GM12865 (cell line): ENCODE data around the gene MLH1.

Source experiments
- DNase-seq: peaks from one replicate; pipeline ENCODE4 v3.0.0; 2010; ENCODE audit warnings: low read depth
- H3K4me3 ChIP-seq: 2 replicates; pipeline ENCODE4 v1.5.1; 2011; ENCODE audit warnings: mild to moderate bottlenecking, low read depth, low read length, control low read depth
- TF ChIP-seq, protein P1 (sequence below): IDR thresholded peaks from 2 replicates; pipeline ENCODE4 v1.5.1; 2011; ENCODE audit warnings: low read length, control low read depth, low read depth, inconsistent platforms; ENCODE audit not compliant: insufficient read depth; ENCODE audit errors: missing control alignments

Gene MLH1

DNA sequence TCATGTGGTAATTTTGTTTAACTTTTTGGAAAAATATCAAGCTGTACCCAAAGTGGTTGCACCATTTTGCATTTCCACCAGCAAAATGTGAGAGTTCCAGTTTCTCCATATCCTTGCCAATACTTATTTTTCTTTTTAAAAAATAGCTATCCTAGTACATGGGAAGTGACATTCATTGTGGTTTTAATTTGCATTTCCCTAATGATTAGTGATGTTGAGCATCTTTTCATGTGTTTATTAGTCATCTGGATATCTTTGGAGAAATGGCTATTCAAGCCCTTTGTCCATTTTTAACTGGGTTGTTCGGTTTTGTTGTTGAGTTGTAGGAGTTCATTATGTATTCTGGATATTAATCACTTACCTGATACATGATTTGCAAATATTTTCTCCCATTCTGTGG is 29.0 kb upstream of the MLH1 start:
- TF ChIP-seq, protein P1, sequence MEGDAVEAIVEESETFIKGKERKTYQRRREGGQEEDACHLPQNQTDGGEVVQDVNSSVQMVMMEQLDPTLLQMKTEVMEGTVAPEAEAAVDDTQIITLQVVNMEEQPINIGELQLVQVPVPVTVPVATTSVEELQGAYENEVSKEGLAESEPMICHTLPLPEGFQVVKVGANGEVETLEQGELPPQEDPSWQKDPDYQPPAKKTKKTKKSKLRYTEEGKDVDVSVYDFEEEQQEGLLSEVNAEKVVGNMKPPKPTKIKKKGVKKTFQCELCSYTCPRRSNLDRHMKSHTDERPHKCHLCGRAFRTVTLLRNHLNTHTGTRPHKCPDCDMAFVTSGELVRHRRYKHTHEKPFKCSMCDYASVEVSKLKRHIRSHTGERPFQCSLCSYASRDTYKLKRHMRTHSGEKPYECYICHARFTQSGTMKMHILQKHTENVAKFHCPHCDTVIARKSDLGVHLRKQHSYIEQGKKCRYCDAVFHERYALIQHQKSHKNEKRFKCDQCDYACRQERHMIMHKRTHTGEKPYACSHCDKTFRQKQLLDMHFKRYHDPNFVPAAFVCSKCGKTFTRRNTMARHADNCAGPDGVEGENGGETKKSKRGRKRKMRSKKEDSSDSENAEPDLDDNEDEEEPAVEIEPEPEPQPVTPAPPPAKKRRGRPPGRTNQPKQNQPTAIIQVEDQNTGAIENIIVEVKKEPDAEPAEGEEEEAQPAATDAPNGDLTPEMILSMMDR: no peak
- no peak overlapping the region for H3K4me3 ChIP-seq
- DNase-seq: no peak

DNA sequence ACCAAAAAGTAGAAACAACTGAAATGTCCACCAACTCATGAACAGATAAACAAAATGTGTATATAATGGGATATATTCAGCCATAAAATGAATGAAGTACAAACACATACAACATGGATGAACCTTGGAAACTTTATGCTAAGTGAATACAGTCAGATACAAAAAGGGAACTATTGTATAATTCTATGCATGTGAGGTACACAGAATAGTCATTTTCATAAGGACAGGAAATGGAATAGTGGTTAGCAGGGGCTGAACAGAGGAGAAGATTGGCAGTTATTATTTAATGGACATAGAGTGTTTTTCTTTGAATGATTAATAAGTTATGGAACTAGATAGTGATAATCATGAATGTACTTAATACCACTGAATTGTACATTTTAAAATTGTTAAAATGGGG is 28.5 kb upstream of the MLH1 start:
- TF ChIP-seq, protein P1: no peak
- DNase-seq: no peak
- no peak overlapping the region for H3K4me3 ChIP-seq

DNA sequence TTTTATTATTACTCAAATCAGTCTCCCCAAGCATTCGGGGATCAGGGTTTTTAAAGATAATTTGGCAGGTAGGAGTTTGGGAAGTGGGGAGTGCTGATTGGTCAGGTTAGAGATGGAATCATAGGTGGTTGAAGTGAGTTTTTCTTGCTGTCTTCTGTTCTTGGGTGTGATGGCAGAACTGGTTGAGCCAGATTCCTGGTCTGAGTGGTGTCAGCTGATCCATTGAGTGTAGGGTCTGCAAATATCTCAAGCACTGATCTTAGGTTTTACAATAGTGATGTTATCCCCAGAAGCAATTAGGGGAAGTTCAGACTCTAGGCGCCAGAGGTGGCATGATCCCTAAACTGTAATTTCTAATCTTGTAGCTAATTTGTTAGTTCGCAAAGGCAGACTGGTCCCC is 27.9 kb upstream of the MLH1 start:
- DNase-seq: no peak
- no peak overlapping the region for H3K4me3 ChIP-seq
- TF ChIP-seq, protein P1: no peak

DNA sequence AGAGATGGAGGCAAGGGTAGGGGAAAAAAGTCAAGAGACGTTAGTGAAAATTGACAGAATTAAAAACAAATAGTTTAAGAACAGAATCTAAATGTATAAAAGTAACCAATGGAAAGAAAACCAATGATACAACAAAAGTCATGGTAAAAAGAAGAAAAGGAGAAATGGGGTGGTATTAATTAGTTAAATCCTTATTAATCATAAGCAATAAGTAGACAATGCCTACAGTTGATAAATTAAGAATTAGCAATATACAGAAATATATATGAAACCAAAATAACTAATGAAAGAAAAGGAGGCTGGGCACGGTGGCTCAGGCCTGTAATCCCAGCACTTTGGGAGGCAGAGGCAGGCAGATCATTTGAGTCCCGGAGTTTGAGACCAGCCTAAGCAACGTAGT is 24.2 kb upstream of the MLH1 start:
- TF ChIP-seq, protein P1: no peak
- no peak overlapping the region for H3K4me3 ChIP-seq
- no peak for DNase-seq

DNA sequence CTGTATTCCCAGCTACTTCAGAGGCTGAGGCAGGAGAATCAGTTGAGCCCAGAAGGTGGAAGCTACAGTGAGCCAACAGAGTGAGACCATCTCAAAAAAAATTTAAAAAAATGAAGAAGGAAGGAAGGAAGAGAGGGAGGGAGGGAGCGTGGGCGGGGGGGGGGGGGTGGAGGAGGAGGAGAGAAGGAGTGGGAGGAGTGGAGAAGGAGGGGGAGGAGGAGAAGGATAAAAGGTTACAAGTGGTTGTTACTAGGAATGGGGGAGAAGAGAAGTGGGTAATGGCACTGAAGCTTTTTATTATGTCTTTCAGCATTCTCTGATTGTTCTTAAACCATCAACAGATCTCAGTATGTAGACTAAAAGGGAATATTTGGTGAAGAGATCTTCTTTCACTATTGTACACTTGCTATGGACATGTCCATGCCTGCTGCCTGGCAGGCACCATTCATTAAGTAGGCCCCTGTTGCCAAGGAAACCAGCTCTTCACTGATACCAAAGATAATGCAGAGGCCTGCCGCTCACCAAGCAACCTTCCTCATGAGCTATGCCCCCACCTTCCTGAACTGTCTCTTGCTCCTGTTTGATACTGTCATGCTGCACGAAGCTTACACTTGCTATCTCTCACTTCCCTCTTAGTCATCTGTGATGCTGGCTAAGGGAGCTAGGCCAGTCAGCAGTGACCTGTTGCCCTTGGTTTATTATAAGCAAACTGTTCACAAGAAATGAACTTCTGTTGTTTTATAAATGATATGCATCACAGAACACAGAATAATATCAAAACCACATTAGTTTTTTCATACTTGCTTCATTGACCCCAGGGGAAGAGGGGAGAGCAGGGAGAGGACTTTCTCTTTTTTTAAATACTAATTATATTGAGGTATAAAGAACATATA is 23.5 kb upstream of the MLH1 start:
- peak; percentile 85 for DNase-seq
- H3K4me3 ChIP-seq: no peak overlapping the region
- TF ChIP-seq, protein P1: no peak

DNA sequence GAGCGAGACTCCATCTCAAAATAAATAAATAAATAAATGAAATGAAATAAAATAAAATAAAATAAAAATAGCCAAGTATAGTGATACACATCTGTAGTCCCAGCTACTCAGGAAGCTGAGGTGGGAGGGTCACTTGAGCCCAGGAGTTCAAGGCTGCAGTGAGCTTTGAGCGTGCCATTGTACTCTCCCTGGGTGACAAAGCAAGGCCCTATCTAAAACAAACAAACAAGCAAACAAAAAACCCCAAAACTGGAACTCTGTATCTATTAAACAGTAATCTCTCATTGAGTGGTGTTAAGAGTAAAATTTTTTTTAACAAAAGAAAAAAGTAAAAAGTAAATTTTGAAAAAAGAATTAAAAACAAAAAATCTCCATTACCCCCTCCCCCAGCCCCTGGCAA is 21.2 kb upstream of the MLH1 start:
- TF ChIP-seq, protein P1: no peak
- no peak overlapping the region for H3K4me3 ChIP-seq

DNA sequence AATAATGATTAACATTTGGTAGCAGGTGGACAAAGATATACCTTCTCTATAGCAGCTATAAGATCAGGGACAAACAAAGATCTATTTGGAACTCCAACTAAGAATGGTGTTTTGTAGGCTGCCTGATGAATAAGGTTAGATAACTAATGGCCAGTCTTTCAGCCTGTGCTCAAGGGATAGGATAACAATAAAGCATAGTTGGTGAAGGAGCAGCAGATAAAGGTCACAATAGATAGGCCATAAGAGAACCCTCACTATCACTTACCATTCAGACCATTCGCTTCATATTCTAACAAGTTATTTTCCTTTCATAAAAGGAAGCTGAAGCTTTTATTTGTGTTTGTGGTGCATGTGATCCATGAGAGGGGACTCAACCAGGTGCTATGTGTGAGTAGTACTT is 20.2 kb upstream of the MLH1 start:
- H3K4me3 ChIP-seq: no peak overlapping the region
- DNase-seq: no peak
- TF ChIP-seq, protein P1: no peak

More for the DNA sequence above, 21.2 kb upstream of the MLH1 start:
- no peak for DNase-seq
